Measurements from ENCODE around the gene UBN1.
"Not testable (repeated sequence)": the region's sequence is repeated elsewhere in the genome, so short reads cannot be mapped to it uniquely, and the experiment has no call there.

Gene UBN1

DNA sequence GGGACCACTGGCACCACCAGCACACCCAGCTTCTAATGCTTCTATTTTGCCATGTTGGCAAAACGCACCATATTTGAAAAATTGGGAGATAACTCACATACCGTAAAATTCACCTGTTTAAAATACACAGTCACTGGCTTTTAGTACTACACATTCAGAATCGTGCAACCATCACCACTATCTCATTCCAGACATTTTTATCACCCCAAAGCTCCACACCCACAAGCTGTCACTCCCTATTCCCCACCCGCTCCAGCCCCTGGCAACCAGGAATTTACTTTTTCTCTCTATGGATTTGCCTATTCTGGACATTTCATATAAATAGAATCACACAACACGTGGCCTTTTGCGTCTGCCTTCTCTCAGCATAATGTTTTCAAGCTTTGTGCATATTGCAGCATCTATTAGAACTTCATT lies 64.7 kb downstream of the UBN1 start:
- no peak for DNase-seq

DNA sequence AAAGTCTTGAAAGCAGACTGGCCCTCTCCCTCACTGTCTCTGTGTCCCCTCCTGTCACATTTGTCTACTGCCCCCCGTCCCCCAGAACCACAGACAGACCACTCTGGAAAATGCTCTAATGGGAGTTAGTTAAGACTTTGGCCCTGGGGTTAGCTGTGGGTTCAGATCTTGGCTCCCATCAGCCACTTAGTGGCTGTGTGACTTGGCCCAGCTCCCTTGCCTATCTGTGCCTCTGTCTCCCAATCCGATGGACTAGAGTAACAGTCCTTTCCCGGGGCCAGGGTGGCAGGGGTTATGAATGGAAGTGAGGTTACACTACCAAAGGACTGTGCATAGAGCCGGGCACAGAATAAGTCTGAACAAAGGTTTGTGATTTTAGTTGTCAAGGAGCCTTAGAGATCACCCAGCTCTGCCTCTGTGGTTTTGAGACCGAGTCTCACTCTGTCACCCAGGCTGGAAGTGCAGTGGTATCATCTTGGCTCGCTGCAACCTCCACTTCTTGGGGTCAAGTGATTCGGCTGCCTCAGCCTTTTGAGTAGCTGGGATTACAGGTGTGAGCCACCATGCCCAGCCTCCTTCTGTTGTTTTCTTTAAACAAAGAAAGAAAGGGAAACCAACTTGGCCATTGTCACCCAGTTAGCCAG lies 66.0 kb downstream of the UBN1 start:
- DNase-seq = no peak

DNA sequence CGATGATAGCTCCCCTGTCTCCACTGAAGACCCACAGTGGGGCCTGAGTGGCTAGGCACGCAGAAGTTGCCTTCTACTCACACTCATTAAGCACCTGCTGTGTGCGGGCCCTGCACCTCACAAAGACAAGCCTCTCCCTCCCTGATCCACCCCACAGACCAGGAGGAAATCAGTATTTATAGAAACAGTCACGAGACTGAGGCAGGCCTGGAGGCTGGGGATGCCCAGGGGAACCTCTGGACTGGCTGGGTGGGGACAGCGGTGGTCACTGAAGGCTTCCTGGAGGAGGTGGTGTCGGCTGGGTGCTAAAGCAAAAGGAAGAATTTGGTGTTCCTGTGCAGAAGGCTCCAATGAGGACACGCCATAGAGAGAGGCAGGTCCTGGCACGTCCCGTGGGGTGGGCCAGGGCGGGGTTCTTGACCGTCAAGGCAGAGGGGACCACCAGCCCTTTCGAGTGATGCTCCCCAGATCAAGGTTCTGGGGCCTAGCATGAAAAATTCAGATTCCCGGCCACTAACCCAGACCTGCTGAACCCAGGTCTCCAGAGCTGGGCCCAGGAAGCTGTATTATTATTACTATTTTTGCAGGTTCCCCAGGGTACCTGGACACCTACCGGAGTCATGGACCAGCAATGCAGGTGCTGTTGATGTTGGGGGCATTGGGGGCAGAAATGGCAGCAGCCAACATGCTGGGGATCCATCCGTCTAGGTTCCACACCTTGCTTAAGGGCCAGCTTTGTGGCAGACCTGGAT lies 66.7 kb downstream of the UBN1 start:
- no peak for DNase-seq

DNA sequence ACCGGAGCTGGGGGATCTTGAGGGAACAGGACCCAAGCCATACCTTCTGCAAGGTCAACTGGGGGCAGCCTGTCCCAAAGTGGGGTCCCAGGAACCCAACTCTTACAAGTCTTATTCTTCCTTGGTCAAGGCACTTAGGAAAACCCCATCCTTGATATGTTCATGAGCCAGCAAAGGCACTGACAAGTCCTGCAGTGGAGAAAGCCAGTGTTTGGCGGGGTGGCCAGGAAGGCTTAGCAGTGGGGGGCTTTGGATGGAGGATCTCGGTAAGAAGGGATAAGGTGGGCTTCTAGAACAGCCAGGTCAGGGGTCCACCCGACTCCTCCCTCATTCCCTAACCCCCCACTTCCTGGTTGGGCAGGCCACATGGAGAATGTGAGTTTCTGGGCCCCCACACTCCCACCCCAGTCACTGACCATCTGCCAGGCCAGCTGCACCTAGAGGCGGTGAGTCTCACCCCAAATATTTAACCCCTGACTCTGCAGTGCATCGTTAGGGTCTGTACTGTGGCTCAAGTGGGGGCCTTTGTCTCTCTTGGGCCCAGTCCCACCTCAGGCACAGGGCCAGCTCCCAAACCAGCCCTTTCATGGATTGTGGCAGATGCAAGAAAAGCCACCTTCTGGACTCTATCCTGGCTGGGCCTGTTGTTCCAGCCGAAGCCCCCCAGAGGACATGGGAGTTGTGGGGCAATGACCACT lies 67.4 kb downstream of the UBN1 start:
- no peak for DNase-seq

DNA sequence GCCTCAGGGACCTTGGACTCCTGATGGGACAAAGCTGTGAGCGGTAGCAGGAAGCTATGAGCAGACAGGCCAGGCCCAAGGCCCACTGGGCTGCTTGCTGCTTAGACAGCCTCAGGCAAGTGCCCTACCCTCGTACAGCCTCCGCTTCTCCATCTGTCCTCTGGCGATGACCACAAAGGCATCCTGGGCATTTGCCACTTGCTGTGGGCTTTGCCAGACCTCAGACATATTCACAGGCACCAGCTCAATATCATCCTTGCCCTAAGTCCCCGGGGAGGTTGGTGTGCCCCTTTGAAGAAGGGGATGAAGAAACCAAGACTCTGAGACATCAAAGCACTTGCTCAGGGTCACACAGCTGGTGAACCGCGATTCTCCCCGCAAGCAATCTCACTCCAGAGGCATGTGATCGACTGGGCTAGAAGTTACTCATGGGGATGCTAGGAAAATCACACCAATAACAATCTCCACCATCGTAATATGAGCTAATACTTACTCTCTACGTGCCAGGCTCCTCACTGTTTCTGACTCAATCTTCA lies 68.0 kb downstream of the UBN1 start:
- DNase-seq = no peak

DNA sequence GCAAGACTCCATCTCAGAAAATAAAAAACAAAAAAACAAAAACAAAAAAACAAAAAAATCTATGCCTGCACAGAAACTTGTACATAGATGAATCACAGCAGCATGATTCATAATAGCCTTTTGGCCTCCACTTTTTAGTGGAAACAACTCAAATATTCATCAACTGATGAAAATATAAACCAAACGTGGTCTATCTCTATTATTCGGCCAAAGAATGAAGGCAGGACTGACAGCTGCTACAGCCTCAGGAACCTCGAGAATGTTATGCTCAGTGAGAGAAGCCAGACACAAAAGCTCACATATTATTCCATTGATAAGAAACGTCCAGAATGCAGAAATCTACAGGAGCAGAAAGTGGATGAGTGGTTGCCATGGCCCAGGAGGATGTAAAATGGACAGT lies 69.8 kb downstream of the UBN1 start:
- DNase-seq = no peak

DNA sequence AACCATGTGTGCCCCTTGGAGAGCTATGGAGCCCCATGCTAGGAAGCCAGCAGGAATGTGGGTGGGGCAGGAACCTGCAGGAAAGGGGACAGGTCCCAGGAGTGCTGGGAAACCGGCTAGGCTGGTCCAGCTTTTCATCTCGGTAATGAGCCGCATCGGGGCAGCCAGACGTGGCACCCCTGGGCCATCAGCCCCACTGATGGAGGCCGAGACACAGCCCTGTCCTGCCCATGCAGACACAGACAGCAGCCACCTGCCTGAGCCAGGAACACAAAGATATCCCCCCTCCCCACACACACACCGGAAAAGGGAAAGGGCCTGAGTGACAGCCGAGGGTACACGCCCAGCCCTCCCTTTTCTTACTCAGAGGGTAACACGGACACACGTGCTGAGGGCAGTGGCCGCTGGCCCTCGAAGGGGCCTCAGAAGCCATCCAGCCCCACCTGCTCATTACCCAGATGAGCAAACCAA lies 71.5 kb downstream of the UBN1 start:
- DNase-seq = no peak

DNA sequence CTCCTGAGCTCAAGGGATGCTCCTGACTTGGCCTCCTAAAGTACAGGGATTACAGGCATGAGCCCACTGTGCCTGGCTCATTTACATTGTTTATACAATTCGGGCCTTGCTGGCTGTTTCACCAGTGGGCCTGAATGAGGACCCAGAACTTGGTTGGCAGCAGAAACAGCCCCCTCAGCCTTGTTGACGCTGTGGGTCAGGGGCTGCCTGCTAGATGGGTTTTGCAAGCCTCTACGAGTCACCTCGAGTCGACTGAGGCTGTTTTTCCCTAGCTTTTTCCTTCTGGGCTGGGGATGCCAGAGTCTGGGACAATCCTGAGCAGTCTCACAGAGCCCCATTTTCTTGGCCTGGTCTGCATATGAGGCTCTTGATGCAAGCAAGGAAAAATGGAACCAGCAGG lies 73.5 kb downstream of the UBN1 start:
- DNase-seq = no peak

DNA sequence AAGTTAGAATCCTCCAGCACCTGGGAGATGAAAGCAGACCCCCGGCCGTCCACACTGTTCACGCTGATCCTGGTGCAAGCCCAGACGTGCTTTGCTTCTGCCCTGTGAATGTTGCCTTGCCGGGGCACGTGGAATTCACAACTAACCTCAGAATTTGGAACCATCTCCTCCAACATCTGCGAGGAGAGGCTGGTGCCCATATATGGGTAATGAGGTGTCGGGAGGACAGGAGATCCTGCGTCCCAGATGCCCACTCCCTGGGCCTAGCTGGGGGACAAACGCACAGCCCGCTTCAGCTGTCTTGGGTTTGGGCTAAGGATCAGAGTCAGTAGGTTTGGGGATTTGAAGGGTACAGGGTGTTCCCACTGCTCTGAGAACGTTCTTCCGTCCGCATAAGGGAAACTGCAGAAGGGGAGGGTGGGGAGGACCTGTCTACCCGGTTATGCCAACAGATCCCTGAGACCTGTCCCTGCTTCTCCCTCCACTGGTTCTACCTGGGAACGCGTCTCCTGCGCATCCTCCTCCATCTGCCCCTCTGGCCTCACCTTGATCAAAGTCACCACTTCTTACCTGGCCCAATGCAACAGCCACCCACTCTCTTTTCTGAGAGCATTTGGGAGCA lies 75.6 kb downstream of the UBN1 start:
- DNase-seq = no peak

DNA sequence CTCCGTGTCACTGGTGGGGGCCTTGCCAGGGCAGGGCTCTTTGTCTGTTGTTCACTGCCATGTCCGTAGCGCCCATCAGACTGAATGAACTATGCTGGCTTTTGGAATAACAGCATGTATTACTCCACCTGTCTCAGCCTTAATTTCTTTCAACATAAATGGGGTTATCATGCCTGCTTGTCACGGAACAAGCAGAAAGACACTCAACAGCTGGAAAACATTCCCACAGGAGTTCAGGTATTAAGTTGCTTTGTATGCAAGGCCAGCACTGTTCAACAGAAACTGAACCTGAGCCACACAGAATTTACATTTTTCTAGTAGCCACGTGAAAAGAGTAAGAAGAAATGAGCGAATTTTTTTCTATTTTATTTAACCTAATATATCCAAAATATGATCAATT lies 76.6 kb downstream of the UBN1 start:
- DNase-seq = no peak

DNA sequence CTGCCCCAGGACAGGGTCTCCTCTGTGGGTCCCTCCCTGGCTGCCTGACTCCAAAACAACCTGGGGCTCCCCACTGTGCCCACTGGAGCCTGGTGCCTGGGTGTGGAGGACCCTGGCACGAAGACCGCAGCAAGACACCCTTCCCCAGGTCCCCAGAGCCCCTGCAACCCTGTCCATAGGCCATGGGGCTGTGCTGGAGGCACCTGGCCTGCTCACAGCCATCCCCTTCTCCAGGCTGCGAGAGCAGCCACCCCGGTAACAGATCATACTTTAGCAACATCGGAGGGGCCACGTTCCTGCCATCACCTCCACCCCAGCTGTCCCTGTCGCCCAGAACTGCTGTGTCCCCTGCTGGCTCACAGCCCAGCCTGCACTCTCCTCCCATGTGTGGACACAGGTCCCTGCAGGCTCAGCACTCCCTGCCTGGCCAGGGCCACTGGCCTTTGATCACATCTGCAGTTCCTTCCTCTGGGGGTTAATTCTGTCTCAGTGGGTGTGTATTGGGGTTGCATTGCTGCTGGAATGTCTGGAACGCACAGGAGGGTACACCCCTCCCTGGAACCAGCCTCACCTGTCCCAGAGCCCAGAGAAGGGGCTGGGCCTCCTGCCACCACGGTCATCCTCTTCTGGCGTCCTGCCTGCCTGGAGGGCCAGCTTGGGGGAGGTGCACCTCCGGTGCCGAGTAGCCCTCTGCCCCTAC lies 77.5 kb downstream of the UBN1 start:
- DNase-seq = no peak

DNA sequence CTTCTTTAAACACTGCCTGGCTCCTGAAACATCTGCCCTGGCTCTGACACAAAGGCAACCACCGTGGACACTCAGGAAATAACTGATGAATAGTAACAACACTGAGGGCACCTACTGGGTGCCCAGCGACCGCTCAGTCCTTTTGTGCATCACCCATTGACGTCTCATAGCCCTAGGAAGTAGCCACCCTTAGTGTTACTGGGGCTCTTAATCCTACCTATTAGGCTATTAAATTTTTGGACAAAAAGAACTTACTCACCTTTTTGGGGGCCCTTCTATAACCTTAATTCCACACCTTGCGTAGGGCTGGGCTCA lies 78.0 kb downstream of the UBN1 start:
- no peak for DNase-seq

DNA sequence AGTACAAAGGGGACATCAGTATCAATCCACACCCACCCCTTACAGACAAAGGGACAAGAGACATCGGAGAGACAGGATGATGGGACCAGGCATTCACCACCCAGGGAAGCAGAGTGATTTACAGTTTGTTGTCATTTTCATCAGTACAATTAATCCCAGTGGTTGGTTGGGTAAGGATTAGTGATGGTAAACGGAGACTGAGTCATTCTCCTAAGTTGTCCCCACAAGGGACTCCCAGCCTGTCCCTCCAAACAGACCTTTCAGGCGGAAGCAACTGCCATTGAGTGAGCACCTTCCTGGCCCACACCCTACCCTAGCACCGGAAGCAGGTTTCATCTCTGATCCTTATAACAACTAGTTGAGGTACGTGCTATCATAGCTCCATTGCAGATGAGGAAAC lies 78.5 kb downstream of the UBN1 start:
- no peak for DNase-seq

DNA sequence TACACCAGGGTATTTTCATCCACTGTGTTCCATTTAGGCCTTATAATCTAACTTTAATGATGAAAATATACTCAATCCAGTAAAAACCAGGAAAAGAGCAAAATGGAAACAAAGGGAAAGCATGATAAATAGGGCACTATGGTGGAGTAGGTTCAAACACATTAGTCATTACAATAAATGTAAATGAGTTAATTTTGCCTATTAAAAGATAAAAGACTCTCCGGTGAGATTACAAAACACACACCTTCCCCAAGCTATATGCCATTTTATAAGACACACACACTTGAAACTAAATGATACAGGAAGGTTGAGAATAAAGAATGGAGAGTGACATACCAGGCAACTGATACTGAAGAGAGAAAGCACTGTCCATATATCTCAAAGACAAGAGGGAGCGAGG lies 79.6 kb downstream of the UBN1 start:
- DNase-seq = no peak

DNA sequence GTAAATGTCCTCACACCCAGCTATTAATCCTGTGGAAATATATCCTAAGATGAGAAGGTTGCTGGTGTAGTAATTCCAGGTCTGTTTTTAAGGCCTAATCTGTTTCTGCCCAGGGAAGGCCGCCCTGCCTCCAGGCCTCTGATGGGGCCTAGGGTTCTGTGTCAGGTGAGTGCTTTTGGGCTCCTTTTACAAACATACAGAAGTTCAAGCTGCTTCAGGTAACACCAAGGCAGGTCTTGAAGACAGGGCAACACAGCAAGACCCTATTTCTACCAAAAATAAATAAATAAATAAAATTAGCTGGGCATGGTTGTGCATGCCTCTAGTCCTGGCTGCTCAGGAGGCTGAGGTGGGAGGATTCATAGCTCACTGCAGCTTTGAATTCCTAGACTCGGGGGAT lies 80.4 kb downstream of the UBN1 start:
- DNase-seq = no peak

DNA sequence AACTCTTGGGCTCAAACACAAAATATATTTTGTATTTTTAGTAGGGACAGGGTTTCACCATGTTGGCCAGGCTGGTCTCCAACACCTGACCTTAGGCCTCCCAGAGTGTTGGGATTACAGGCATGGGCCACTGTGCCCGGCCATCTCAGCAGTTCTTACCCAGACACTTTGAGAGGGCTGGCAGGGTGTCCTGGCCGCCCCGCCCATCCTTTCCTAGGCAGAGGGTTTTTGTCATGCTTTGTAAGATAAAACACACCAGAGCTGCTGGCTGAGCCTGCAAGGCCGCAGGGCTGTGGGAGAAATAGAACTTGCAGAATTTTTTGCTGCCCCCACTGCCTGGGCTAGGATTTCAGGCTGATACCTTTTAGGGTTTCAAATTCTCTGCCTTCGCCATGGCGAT lies 80.9 kb downstream of the UBN1 start:
- no peak for DNase-seq

DNA sequence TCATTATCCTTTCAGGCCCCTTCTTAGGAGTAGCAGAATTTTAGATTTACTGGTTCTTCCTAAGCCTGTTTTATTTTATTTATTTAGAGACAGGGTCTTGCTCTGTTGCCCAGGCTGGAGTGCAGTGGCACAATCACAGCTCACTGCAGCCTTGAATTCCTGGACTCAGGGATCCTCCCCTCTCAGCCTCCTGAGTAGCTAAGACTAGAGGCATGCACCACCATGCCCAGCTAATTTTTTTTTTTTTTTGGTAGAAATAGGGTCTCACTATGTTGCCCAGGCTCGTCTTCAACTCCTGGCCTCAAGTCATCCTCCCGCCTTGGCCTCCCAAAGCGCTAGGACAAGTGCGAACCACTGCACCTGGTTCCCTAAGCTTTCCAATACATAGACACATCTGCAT lies 82.3 kb downstream of the UBN1 start:
- DNase-seq = not testable (repeated sequence)

DNA sequence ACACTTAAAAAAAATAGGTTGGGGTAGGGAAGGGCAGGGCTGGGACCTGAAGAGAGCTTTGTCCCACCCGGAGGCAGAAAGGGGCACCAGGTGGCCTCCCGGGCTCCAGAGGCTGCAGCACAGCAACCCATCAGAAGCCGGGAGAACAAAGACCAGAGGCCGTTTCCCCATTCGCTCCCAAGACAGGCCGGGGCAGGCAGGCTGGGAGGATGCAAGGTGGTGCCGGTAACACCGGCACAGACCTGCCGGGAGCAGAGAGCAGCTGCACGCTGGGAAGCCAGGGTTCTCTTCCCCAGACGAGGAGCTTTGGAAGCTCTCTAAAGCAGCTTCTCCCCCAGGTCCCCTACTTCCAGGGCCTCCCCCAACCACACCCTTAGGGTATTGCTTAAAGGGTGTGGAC lies 84.1 kb downstream of the UBN1 start:
- DNase-seq = no peak

All from cortex of kidney (tissue), 1 donor.